Hepatic stellate cell (primary cell): ENCODE results near the gene IL1RAPL2.
"Not testable (repeated sequence)": the region's sequence is repeated elsewhere in the genome, so short reads cannot be mapped to it uniquely, and the experiment has no call there.

Source experiments
- DNase-seq: peaks from one replicate; pipeline ENCODE4 v3.0.0; 2011; ENCODE audit warnings: low spot score

IL1RAPL2 gene

DNA sequence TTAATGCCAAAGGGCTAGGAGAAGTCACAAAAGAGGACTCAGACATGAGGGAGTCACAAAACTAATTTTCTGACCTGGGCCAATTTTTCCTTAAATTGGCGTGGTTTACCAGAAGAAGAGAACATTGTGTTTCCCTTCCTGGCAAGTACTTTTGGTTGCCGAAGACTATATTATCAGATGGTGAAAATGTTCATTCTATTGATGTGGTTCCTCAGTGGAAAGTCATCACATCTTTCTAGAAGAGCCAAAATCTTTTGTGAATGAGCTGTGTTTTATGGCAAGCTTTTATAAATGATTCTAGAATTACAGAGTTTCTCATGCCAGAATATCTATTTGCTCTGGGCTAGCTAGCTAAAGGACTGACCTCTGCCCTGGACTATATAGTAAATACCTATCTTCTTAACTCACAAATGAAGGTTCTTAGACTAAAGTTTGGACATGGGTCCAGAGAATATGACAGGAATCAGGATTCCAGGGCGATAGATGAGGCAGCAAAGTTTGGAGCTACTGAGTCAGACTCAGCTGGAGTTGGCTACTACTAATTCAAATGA lies 288.9 kb downstream of the IL1RAPL2 start:
- no peak for DNase-seq

DNA sequence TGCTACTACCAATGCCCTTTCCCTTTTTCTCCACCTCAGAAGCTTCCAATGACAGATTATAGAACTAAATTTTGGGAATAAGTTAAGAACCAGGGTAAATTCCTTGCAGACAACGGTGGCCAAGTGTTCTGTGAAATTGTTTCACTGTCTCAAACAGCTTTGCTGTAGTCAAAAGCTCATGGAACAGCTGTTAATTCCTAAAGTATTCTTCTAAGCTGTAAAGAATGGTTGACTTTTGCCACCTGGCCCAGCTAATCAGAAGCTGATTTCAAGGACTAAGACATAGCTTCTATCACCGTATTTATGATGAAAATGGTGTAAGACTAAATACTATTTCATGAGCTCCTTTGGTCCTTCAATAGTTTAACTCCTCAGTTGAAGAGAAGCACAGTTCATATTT lies 297.5 kb downstream of the IL1RAPL2 start:
- no peak for DNase-seq

DNA sequence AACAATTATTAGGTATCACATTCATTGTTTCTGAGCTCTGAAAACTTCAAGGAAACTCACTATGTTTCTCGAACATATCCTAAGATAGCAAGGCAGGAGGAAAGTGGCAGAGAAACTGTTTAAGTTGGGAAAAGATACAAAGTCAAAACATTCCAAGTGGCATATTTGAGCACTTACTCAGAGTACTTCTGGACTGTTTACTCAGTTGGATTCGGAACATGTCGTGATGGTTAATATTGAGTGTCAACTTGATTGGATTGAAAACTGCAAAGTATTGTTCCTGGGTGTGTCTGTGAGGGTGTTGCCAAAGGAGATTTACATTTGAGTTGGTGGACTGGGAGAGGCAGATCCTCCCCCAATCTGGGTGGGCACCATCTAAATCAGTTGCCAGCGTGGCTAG lies 298.3 kb downstream of the IL1RAPL2 start:
- no peak for DNase-seq

DNA sequence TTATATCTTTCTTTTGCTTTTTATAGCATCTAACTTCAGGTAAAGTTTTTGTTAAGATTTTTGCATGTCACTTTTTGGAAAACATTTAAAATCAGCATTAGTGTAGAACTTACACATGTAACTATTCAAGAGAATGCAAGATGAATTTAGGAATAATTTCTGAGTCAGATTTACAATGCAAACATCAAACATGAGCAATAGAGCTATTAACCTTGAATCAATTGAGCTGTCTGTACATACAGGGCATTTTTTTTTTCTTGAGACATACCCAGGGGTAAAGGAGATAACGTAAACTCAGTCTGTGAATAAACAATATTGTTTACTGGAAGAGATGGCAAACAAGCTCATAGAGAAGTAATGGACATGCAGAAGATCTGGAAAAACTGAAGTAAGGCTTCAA lies 311.5 kb downstream of the IL1RAPL2 start:
- no peak for DNase-seq

DNA sequence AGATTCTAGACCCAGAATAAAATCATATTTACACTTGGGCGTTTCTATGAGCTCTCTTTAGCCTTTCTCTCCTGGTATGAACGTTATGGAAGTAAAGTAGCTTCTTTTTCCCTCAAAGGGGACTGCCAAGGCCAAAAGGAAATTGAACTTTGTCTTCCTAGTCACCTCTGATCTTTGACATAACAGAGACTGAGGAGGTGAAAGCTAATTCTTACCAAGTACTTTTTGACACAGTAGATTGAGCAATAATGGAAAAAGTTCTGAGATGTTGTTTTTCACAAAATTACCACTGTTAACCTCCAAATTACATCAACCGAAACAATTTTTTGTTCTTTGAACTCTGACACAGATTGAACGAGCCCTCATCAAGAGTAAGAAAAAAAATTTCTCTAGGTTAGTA lies 336.1 kb downstream of the IL1RAPL2 start:
- no peak for DNase-seq

DNA sequence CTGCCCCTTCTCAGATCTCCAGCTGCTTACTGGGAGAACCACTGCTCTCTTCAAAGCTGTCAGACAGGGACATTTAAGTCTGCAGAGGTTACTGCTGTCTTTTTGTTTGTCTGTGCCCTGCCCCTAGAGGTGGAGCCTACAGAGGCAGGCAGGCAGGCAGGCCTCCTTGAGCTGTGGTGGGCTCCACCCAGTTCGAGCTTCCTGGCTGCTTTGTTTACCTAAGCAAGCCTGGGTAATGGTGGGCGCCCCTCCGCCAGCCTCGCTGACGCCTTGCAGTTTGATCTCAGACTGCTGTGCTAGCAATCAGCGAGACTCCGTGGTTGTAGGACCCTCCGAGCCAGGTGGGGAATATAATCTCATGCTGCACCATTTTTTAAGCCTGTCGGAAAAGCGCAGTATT lies 343.7 kb downstream of the IL1RAPL2 start:
- not testable (repeated sequence) for DNase-seq

DNA sequence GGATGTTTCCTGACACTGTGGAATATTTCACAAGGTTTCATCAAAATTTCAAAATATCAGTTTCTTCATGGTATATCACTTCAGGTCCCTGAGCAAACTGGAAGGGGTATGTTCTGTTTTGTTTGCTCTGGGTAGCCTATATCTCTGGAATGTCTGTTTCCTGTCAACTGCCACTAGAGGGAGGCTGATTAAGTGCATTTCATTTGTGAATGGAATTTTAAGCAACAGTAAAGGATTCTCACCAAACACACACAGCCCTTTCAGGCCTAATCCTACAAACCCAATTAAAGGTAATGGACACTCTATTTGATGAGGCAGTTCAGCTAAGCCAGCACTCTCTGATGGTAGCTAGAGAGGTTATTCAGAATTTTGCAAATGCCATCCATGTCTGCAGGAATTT lies 347.3 kb downstream of the IL1RAPL2 start:
- DNase-seq, result no peak

DNA sequence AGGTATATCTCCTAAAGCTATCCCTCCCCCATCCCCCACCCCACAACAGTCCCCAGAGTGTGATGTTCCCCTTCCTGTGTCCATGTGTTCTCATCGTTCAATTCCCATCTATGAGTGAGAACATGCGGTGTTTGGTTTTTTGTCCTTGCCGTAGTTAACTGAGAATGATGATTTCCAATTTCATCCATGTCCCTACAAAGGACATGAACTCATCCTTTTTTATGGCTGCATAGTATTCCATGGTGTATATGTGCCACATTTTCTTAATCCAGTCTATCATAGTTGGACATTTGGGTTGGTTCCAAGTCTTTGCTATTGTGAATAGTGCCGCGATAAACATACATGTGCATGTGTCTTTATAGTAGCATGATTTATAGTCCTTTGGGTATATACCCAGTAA lies 348.7 kb downstream of the IL1RAPL2 start:
- not testable (repeated sequence) for DNase-seq

DNA sequence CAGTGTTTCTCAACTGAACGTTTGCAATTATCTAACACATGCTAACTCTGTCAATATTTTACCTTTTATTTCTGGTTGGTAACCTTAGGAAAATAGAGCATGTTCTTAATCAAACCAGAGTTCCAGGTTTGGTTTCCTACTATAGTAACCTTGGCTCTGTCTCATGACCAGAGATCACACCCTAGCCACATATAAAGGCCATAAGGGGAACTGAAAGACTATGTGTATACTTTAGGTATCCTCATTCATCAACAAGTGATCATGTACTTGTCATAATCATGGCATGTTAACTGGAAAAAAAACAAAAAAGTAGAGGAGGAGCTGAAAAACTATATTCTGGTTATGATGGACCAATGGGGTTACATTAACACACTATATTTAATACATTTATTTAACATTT lies 352.1 kb downstream of the IL1RAPL2 start:
- no peak for DNase-seq

DNA sequence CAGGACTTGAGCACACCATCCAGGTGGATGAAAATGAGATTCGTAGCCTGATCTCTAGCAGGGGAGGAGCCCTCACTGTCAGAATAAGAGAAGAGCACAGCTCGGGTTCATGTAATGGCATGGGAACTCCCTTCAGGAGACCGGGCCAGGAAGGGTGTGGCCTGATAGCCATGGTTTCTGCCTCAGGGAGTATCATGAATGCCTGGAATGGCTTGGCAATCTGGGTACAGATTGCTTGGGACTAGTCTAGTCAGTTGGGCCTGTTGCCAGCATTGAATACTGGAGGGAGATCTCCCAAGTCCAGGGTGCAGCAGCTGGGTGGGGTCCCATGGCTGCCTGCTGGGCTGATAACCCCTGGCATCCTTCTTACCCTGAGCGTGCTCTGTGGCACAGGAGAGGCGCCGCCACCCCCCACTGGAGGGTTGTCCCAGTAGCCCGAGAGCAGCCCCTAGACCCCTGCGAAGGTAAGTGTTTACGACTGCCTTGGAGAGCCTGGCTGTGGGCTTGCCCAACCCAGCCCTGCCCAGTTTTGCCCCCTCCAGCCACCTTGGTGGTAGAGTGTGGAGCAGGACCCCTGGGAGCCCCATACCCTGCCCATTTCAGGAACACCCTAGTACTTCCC lies 355.7 kb downstream of the IL1RAPL2 start:
- DNase-seq, result no peak

DNA sequence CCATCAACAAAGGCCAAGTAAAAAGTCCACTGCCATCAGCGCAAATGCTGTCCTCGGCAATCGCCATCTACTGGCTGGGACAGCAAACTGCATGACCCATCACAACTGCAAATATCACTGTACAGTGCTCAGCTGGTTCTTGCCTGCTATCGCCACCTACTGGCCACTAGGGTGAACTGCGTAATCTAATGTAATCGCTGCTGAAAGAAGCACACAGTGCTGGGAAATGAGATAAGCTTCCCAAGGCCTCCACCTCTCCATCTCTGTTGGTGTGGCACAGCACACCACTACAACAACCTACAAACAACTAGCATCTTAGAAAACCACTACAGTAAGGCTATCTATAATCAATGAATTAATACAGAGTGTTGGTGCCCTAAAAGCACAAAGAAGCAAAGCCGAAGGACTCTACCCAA lies 356.2 kb downstream of the IL1RAPL2 start:
- DNase-seq, result peak; percentile 37

DNA sequence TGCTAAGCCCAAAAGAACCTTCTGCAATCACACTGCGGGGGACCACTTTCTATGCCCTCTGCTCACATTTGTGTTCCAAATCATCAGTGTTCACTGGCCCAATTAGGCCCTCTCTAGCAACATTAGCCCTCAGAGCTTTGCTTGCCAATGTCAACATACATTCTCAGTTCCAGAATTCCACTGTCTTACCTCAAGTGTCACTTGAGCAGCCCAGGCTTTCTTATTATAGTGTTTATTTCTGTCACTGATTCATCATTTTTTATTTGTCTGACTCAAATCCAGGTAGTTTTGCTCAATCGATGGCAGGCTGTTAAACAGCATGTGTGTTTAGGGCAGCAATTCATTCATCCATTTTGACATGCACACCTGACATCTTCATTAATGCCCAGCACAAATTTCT lies 363.3 kb downstream of the IL1RAPL2 start:
- no peak for DNase-seq

DNA sequence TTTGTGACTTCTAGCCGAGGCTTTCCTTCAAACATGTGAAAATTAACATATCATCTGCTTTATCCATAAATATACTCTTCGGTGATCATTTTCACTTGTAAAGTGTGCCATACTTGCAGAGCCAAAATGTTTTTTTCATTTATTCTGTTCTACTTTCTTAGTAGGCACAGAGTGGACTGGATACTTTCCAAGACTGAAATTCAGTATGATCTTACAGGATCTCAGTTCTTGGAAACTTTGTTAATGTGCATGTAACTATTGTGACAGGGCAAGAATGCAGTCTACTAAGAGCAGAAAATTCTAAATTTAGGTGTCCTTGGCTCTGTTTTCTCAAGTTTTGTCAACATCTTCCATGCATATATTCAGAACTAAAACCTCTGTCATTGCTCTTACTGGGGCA lies 369.6 kb downstream of the IL1RAPL2 start:
- no peak for DNase-seq

DNA sequence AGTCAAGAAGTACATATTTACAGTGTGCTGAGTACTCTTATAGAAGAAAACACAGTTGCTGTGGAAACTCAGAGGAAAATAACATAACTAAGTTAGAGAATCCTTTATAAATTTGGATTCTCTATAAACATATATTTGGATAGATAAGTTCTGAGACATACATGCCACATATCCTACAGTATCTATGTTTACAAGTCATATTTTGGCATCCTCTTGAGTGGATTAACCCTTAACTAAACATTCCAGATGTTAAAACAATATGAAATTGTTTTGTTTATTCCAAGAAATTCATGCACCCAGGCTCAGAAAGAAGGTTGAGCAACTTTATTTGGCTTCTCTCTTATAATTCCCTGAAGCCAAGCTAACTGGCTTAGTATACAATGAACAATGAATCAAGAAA lies 387.3 kb downstream of the IL1RAPL2 start:
- no peak for DNase-seq

DNA sequence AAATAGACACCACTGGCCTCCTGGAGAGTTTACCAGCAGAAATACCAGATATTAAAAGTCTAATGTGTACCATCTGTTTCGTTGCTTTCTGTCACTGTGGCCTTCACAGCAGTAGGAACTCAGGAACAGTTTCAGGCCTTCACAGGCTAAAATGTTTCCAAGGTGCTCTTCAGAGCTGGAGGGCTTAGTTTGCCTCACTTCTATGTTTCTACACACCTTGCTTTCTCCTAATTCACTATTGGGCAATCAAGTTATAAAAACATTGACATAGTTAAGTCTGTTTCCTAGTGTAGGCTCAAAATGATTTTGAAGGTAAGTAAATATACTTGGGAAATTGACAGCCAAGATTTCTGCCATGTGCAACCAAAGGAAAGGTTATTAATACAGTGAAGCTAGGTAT lies 395.9 kb downstream of the IL1RAPL2 start:
- no peak for DNase-seq

DNA sequence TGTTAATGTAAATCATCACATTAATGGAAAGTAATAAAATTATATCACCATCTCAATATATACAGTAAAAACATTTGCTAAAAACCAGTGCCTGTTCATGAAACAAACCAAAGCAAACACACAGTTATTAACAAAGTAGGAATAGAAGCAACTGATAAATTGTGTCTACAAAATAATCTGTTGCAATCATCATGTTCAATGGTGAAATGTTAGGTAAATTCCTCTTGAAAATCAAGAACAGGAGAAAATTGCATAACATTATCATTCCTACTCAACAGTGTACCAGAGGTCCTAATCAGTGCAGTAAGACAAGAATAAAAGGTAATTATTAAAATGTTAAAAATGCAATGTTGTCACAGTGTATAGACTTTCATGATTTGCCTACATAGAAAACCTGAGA lies 402.2 kb downstream of the IL1RAPL2 start:
- DNase-seq, result no peak

DNA sequence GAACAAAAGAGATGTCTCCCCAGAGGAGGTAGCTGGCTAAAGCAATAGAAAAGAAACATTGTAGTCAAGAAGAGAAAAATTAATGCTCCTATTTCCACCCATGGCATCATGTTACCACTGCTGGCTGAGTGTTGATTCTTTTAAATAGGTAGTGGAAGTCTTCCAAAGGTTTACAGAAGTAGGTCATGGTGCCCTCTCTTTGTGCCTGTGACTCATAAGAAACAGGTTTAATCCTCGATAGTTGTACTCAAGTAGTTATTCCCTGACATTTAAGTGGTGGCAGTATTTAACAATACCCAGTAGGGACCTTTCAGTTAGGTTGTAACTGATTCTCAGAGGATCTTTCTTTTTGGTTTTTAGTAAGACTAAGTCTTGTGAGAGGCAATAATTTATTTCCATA lies 406.7 kb downstream of the IL1RAPL2 start:
- DNase-seq, result no peak

DNA sequence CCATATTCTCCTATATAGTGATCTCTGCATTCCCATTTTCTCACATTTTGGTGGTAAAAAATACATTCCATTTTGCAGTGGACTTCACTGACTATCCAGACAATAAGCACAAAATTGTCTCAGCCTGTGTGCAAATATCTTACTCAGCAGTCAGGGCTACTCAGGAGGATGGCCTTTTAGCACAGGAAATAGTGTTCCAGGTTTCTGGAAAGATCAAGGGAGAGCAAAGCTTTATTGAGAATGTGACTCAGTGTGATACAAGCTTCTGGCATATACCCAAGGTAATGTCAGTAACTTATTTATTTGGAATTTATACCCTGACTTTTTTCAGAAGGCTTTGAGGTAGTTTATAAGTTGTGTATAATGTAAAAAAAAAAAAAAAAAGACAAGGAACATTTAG lies 421.1 kb downstream of the IL1RAPL2 start:
- DNase-seq, result no peak

DNA sequence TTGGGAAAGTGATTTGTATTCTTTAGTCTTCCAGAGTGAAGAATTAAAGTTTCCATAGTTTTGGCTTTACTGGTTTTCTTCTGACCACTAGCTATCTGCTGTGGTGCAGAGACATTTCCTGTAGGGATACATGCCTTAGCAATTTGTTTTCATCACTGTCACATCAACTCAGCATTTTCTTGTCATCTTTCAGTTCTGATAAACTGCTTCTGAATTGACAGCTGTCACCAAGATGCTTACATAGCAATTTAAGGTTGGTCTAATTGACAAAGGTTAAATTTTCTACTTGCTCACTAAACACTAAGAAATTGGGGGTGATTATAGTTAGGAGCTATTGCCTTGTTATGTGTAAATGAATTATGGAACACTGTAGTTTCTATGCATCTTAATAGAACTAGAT lies 422.0 kb downstream of the IL1RAPL2 start:
- no peak for DNase-seq

DNA sequence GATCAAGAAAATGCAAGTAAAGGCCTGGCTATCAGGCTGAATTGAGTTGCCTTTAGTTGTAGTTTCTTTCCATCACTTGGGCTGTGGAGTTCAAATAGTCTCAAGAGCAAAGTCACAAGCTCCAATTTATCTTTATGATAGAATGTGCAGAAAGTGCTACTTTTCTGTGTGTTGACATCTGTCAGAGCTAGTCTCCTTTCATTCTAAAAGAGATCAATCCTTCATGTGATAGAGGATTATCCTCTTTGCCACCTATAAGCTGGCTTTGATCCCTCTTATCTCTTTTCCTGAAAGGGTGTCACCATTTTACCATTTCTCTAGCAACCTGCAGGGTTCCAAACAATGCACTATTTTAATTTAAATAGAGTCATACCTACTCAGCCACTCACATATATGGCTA lies 429.5 kb downstream of the IL1RAPL2 start:
- DNase-seq, result no peak

DNA sequence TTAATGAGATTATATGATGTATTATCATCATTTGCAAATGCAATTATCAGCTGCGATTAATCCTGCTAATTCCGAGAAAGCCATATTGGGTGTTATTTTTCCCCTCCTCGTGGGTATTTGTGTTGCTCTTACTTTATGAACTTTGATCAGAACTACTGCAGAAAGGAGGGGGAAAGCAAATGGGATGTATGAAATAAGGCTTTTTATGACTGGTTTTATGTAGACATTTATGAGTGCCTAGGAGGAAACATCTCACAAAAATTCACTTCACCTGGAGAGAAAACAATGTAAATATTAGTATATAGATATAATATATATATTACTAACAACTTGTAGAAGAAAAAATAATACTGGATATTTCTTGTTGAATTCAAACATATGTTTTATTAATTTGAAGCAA lies 440.1 kb downstream of the IL1RAPL2 start:
- no peak for DNase-seq

DNA sequence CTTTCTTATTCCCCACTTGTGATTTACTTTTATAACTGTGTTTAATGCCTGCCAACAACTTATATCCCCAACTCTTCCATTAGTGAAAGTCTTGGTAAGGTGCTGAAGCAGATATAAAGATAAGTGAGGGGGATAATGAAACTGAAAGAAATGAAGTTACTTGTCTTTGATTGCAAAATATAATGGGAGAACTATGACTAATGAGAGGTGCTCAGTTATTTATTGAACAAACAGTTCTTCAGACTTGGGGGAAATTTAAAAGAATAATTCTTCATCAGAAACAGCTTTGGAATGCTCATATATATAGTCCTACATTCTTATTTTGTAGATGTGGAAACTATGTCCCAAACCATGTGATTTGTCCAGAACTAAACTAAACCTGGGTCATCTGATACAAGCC lies 441.0 kb downstream of the IL1RAPL2 start:
- DNase-seq, result no peak

DNA sequence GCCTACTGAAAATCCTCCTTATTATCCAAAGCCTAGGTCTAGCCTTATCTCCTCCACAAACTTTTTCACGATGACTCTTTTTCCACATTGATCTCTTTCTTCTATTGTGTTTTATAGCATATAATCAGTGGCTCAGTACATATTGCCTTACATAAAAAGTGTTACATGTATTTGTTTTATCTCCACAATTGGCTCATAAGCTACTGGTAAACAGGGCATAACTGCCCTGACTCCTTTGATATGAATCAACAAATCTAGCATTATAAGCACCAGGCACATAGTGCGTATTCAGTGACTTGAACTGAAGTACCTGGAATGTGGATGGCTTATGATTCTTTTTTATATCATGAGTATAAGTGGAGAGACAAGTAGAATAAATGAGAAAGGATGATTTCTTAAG lies 447.7 kb downstream of the IL1RAPL2 start:
- DNase-seq, result no peak

DNA sequence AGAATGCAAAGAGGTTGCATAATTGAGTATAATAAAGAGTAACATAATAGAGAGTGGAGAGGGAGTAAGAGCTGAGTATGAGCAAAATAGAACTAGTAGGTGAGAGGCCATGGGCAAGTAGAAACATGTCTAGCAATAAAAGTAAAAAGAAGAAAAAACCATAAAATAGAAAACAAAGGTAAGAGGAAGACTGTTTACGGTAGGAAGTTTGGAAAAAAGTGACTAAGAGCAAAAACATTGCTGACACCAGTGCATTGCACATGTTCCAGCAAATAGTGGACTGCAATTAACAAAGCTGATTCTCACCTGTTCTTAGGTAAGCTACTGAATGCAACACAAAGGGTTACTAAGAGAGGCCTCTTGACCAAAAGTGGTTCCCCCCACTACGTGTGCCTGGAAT lies 451.6 kb downstream of the IL1RAPL2 start:
- DNase-seq, result no peak

DNA sequence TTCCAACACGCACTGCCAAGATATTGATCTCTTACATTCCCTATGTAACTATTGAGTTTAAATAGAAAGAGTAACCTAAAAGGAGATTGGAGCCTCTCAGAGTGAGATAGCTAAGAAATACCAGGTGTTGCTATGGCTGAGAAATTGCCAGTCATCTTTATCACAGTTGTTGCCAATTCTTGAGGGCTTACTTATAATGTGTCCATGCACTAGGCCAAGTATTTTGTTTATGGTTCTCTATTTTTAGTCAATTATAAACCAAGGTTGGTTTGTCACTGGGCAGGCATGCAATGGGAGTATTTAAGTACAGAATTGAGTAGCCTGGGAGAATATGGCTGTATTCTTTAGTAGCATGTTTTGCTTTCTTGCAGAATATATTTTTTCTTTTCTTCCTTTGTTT lies 452.9 kb downstream of the IL1RAPL2 start:
- no peak for DNase-seq
